HCT116 (cell line): ENCODE results near the gene TMEM52.

Source experiments
- JUND ChIP-seq: IDR thresholded peaks from 2 replicates; pipeline ENCODE4 v1.6.1; 2012
- POLR2A ChIP-seq: IDR thresholded peaks from 2 replicates; pipeline ENCODE4 v1.7.0; 2011; ENCODE audit warnings: borderline replicate concordance; ENCODE audit not compliant: insufficient read depth, insufficient read length; ENCODE audit errors: extremely low read depth
- POLR2AphosphoS5 ChIP-seq: IDR thresholded peaks from 2 replicates; pipeline ENCODE4 v1.6.1; 2011; ENCODE audit warnings: mild to moderate bottlenecking, low read depth, low read length, moderate library complexity
- RAD21 ChIP-seq: IDR thresholded peaks from 2 replicates; pipeline ENCODE4 v1.6.1; 2012; ENCODE audit warnings: low read depth, mild to moderate bottlenecking
- ZNF274 ChIP-seq: fragments of 200-500 bp; sonication (Bioruptor generic); IDR thresholded peaks from 2 replicates; pipeline ENCODE4 v1.6.1; 2014; ENCODE audit warnings: mild to moderate bottlenecking, low read depth, low read length, inconsistent platforms
- TF ChIP-seq, protein P1 (sequence below), 3 experiments: fragments of 200-600 bp in 1 of 3; sonication (generic) in 1 of 3; IDR thresholded peaks in 2 of 3; conservative IDR thresholded peaks in 1 of 3; 2 replicates each; pipeline ENCODE4 v1.5.1; 2012 to 2017; ENCODE audit warnings: low read depth in 2 of 3, low read length in 2 of 3, antibody characterized with exemption in 1 of 3, borderline replicate concordance in 1 of 3, control low read depth in 1 of 3, mild to moderate bottlenecking in 1 of 3, mixed read lengths in 1 of 3, mixed run types in 1 of 3, moderate library complexity in 1 of 3; ENCODE audit not compliant: insufficient read depth in 1 of 3

DNA sequence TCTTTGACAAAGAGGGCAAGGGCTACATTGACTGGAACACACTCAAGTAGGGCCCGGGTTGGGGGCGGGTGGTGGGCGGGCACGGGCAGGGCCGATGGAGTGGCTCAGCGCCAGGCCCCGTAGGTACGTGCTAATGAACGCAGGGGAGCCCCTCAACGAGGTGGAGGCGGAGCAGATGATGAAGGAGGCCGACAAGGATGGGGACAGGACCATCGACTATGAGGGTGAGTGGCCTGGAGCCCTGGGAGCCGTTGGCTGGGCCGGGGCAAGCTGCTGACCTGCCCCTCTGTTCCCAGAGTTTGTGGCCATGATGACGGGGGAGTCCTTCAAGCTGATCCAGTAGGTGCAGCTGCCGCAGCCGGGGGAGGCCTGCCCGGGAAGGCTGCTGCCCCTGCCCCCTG is 2.2 kb downstream of the TMEM52 start:
- TF ChIP-seq, protein P1, sequence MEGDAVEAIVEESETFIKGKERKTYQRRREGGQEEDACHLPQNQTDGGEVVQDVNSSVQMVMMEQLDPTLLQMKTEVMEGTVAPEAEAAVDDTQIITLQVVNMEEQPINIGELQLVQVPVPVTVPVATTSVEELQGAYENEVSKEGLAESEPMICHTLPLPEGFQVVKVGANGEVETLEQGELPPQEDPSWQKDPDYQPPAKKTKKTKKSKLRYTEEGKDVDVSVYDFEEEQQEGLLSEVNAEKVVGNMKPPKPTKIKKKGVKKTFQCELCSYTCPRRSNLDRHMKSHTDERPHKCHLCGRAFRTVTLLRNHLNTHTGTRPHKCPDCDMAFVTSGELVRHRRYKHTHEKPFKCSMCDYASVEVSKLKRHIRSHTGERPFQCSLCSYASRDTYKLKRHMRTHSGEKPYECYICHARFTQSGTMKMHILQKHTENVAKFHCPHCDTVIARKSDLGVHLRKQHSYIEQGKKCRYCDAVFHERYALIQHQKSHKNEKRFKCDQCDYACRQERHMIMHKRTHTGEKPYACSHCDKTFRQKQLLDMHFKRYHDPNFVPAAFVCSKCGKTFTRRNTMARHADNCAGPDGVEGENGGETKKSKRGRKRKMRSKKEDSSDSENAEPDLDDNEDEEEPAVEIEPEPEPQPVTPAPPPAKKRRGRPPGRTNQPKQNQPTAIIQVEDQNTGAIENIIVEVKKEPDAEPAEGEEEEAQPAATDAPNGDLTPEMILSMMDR (IDR thresholded peaks at IDR 0.05 in 2 of 3, conservative IDR thresholded peaks at IDR 0.05 in 1 of 3; ENCODE audit: borderline replicate concordance in 1 of 3, insufficient read depth in 1 of 3, low read depth in 2 of 3, low read length in 2 of 3), result no peak
- TF ChIP-seq POLR2A, result no peak
- TF ChIP-seq JUND, result no peak
- TF ChIP-seq RAD21, result no peak
- no peak for TF ChIP-seq POLR2AphosphoS5
- no peak for TF ChIP-seq ZNF274
